Body of pancreas (tissue), 4 donors: ENCODE results near the gene PRDM10. TPM values are rescaled to one million over a fixed set of nuclear protein-coding genes. Genes with fewer than 3 reads are reported as not detected.
A peak's percentile ranks its signal among the peaks of the same experiment; 100 is the strongest.

ENCODE experiments used
- ATAC-seq: fragments of 150-250 bp; one replicate; pipeline ENCODE4 v1.9.1; 2016
- DNase-seq, 4 donors: peaks; one replicate each; pipeline ENCODE4 v3.0.0-alpha.2; 2019
- H3K27ac ChIP-seq, 4 donors: fragments of 200-600 bp; sonication (generic); 1 replicate in 3 of 4; 2 replicates in 1 of 4; pipeline versions ENCODE4 v1.5.1 to v1.6.1; 2016 to 2019; ENCODE audit warnings: mild to moderate bottlenecking in 1 of 4, mixed read lengths in 1 of 4, moderate library complexity in 1 of 4
- H3K27me3 ChIP-seq, 2 donors: fragments of 200-600 bp; sonication (generic); one replicate each; pipeline ENCODE4 v1.6.0; 2016; ENCODE audit warnings: mild to moderate bottlenecking in 1 of 2
- H3K36me3 ChIP-seq, 2 donors: fragments of 200-600 bp; sonication (generic); replicated peaks in 1 of 2; 2 replicates each; pipeline ENCODE4 v1.5.1; 2016; ENCODE audit warnings: low read depth in 2 of 2; ENCODE audit not compliant: insufficient read depth in 1 of 2
- H3K4me1 ChIP-seq: fragments of 200-600 bp; sonication (generic); one replicate; pipeline ENCODE4 v1.6.0; 2016
- H3K4me3 ChIP-seq, 2 donors: fragments of 200-600 bp; sonication (generic); 1 replicate in 1 of 2; 2 replicates in 1 of 2; pipeline ENCODE4 v1.5.1; 2016 to 2019
- H3K9me3 ChIP-seq, 3 donors: fragments of 200-600 bp; sonication (generic); 1 replicate in 2 of 3; 2 replicates in 1 of 3; pipeline ENCODE4 v1.5.1; 2016
- POLR2A ChIP-seq, 3 donors: fragments of 450-650 bp; IDR thresholded peaks; one replicate each; pipeline ENCODE4 v1.6.1; 2016; ENCODE audit warnings: antibody characterized with exemption in 3 of 3, mild to moderate bottlenecking in 2 of 3
- WGBS, 2 donors: methylation state at CpG; one replicate each; pipeline ENCODE4 v1.1.5; 2017; 5-methylcytosine and 5-hydroxymethylcytosine counted together
- intact Hi-C: fragments of 100-400 bp; cut with DNase I; formaldehyde crosslinking; loops from one replicate; pipeline ENCODE4 v1.15.1; 2023
- total RNA-seq, 2 donors: library from RNA; depleted of rRNA; stranded (reverse); fragments of >200 nt; gene quantifications; one replicate each; pipeline ENCODE4 v1.1.0, GENCODE V29; 2016
- TF ChIP-seq, protein P1 (sequence below), 7 experiments: fragments of 450-650 bp in 4 of 7; fragments of 200-600 bp in 3 of 7; sonication (generic) in 3 of 7; IDR thresholded peaks; one replicate each; pipeline ENCODE4 v1.5.1; 2016 to 2019; ENCODE audit warnings: antibody characterized with exemption in 7 of 7

PRDM10 gene
- total RNA-seq, 2 donors from 2014 or later: 4.7 to 14.5 TPM

DNA sequence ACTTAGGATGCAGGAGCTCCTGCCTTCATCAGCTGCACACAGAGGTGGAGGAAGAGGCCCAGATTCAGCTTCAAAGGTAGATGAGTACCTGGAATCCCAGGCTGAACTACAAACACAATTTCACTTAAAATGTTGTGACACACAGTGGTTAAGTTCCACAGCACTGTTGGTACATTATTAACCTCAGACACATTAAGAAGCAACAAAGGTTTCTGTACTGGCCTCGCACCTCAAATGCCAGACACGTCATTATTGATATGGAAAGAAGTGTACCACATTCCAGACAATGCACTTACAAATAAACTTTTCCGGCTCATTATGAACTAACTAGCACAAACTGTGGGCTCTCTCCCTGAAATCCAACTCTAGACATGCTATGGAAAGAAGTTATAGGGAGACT lies 34.6 kb downstream of the PRDM10 start:
- ATAC-seq (peak; percentile 35), DNase-seq (no peak)
- Histone ChIP-seq H3K36me3 (no peaks in the 10 kb centered on the region), H3K4me1 (peaks cover 2% of the 10 kb centered on the region), H3K27me3 (no peaks in the 10 kb centered on the region), H3K4me3 (no peak overlapping the region), H3K27ac (peak overlapping the region in 1 of 4 donors; percentile 17), H3K9me3 (no peaks in the 10 kb centered on the region)
- intact Hi-C loops: no loop called here
- TF ChIP-seq POLR2A (IDR thresholded peaks at IDR 0.05): no peak
- TF ChIP-seq, protein P1, sequence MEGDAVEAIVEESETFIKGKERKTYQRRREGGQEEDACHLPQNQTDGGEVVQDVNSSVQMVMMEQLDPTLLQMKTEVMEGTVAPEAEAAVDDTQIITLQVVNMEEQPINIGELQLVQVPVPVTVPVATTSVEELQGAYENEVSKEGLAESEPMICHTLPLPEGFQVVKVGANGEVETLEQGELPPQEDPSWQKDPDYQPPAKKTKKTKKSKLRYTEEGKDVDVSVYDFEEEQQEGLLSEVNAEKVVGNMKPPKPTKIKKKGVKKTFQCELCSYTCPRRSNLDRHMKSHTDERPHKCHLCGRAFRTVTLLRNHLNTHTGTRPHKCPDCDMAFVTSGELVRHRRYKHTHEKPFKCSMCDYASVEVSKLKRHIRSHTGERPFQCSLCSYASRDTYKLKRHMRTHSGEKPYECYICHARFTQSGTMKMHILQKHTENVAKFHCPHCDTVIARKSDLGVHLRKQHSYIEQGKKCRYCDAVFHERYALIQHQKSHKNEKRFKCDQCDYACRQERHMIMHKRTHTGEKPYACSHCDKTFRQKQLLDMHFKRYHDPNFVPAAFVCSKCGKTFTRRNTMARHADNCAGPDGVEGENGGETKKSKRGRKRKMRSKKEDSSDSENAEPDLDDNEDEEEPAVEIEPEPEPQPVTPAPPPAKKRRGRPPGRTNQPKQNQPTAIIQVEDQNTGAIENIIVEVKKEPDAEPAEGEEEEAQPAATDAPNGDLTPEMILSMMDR (IDR thresholded peaks at IDR 0.05): no peak
- WGBS, 2 donors: 54 to 78% methylated on average over 3 of the region's 3 CpGs

DNA sequence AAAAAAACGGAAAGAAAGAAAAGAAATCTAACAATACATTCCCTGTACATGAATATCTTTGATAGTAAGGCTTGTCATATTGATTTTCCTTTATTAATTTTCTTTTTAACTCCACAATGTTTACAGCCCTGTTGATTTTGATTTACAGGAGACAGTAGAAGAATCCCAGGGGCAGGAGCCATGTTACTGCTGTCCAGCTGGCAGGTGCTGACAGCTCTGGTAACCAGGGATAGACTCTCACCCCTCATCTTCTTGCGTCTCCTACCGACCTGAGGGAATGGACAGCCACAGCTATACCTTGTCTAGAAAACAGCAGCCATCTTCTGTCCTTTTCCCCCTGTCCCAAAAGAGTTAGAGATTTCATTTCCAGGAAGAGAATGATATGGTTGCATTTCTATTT lies 37.4 kb downstream of the PRDM10 start:
- no peak for TF ChIP-seq POLR2A (IDR thresholded peaks at IDR 0.05)
- TF ChIP-seq, protein P1 (IDR thresholded peaks at IDR 0.05): no peak
- no peak for DNase-seq
- Histone ChIP-seq H3K9me3 (no peaks in the 10 kb centered on the region), H3K36me3 (no peaks in the 10 kb centered on the region), H3K4me1 (no peaks in the 10 kb centered on the region), H3K27me3 (no peaks in the 10 kb centered on the region), H3K27ac (no peak overlapping the region), H3K4me3 (no peak overlapping the region)
- intact Hi-C loops: no loop called here
- no peak for ATAC-seq
- 83 to 88% methylated on average over 3 of the region's 3 CpGs for WGBS, 2 donors

DNA sequence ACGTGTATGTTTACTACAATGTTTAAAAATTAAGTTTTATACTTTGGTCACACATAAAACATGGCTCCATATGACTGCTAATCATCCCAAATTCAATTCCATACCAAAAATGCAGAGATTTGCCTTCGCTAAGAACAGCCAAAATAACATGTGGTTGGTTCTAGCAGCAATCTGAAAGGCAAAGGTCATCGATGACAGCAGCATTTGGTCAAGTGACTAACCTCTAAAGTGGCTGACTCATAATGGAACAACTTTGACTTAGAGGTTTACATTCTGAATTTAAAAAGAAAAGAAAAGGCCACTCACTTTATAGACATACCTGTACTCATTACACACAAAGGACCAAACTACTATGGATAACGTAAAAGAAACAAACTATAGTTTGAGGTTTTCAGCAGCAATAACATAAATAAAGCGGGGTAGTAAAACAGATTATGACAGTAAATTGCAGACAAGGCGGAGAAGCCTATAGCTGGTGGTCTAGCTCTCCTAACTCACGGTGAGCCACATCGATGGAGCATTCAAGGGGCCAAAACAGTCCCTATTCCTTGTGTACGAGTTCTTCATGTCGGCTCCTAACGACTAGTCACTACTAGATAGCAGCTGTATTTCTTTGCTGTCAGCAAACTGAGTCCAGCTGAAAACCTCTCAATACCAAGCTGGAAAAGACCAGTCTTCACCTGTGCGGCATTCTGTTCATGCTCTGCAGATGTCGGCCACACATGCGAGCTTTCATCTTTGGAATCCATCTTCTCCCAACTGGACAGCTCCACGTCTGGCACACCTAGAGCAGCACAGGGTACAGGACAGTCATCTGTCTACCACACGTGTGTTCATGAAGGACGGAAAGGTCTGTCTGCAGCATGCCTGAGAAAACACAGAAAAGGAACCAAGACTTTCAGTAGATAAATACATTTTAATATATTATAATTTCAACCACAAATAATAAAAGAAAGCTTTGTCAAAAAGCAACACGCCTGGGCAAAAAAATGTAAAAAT lies 42.1 kb downstream of the PRDM10 start:
- ATAC-seq: no peak
- Histone ChIP-seq H3K4me1 (no peaks in the 10 kb centered on the region), H3K9me3 (no peaks in the 10 kb centered on the region), H3K27me3 (no peaks in the 10 kb centered on the region), H3K27ac (no peak overlapping the region), H3K36me3 (no peaks in the 10 kb centered on the region), H3K4me3 (no peak overlapping the region)
- 92 to 93% methylated on average over 18 of the region's 18 CpGs for WGBS, 2 donors
- intact Hi-C loops: no loop called here
- no peak for TF ChIP-seq POLR2A (IDR thresholded peaks at IDR 0.05)
- TF ChIP-seq, protein P1 (IDR thresholded peaks at IDR 0.05): no peak
- DNase-seq: no peak

DNA sequence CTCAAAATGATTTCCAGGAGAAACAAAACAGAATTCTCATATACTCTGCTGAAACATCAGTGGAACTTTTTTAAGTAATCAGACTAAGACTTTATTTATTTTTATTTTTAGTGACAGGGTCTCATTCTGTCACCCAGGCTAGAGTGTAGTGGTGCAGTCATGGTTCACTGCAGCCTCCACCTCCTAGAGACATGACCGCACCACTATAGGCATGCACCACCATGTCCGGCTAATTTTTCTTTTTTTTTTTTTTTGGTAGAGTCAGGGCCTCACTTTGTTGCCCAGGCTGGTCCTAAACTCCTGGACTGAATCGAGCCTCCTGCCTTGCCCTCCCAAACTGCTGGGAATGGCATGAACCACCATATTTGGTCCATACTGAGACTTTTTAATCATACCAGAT lies 42.9 kb downstream of the PRDM10 start:
- H3K27ac ChIP-seq: no peak overlapping the region
- no peak for TF ChIP-seq POLR2A (IDR thresholded peaks at IDR 0.05)
- TF ChIP-seq, protein P1 (IDR thresholded peaks at IDR 0.05): no peak
- H3K36me3 ChIP-seq: peaks cover 0 to 3% of the 10 kb centered on the region in 2 donors
- no peak overlapping the region for H3K4me3 ChIP-seq
- DNase-seq (no peak), ATAC-seq (no peak)
- no peaks in the 10 kb centered on the region for H3K4me1 ChIP-seq
- intact Hi-C loops: no loop called here
- no peaks in the 10 kb centered on the region for H3K9me3 ChIP-seq
- 89 to 96% methylated on average over 3 of the region's 3 CpGs for WGBS, 2 donors
- H3K27me3 ChIP-seq: no peaks in the 10 kb centered on the region
